SK-N-SH (cell line): ENCODE data around the gene WASF3.

Experiments
- CTCF ChIP-seq: fragments of 200-600 bp; sonication (generic); IDR thresholded peaks from 2 replicates; pipeline ENCODE4 v1.6.1; 2017; ENCODE audit warnings: antibody characterized with exemption, mild to moderate bottlenecking, moderate library complexity
- EZH2phosphoT487 ChIP-seq: fragments of 200-600 bp; sonication (generic); IDR thresholded peaks from 2 replicates; pipeline ENCODE4 v1.6.1; 2017; ENCODE audit warnings: low read depth, mixed run types, mild to moderate bottlenecking, antibody characterized with exemption, moderate library complexity, borderline replicate concordance
- GABPA ChIP-seq: IDR thresholded peaks from 2 replicates; pipeline ENCODE4 v1.4.0; 2012; ENCODE audit warnings: low read depth, mild to moderate bottlenecking
- RAD21 ChIP-seq: IDR thresholded peaks from 2 replicates; pipeline ENCODE4 v1.6.1; 2012; ENCODE audit warnings: mild to moderate bottlenecking, low read length
- RCOR1 ChIP-seq: fragments of 150-350 bp; IDR thresholded peaks from 2 replicates; pipeline ENCODE4 v1.6.1; 2017; ENCODE audit warnings: antibody characterized with exemption, low read length
- REST ChIP-seq: IDR thresholded peaks from 2 replicates; pipeline ENCODE4 v1.6.1; 2012; ENCODE audit warnings: mild to moderate bottlenecking, low read depth, low read length, moderate library complexity
- SIN3A ChIP-seq: IDR thresholded peaks from 2 replicates; pipeline ENCODE4 v1.6.1; 2012; ENCODE audit warnings: low read depth, mild to moderate bottlenecking, low read length, moderate library complexity, borderline replicate concordance
- SMC3 ChIP-seq: IDR thresholded peaks from 2 replicates; pipeline ENCODE4 v1.6.1; 2012; ENCODE audit warnings: low read depth, low read length, improper control_type of control experiment
- TF ChIP-seq, protein P1 (sequence below): IDR thresholded peaks from 2 replicates; pipeline ENCODE4; 2012
- TF ChIP-seq, protein P2 (sequence below): IDR thresholded peaks from 2 replicates; pipeline ENCODE4 v1.4.0; 2012; ENCODE audit warnings: low read depth, borderline replicate concordance

DNA sequence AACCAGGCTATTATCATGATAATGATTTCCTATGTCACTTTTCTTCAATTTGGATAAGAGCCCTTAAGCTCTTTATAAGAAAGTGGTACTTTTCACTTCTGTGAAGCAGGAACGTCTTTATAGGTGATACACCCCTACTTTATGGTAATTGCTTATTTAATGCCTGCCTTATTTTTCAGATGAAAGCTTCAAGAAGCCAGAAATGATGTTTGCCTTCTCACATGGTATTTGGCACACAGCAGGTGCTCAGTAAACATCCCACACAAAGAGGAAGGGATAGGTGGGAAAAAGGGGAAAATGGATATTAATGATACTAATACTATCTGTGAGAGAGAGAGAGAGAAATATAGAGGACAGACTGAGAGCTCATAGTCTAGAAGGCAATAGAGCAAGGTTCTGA lies 29.0 kb upstream of the WASF3 start:
- TF ChIP-seq CTCF (no peak), REST (no peak), SMC3 (no peak), EZH2phosphoT487 (no peak), GABPA (no peak), RCOR1 (no peak), RAD21 (no peak), SIN3A (no peak)
- TF ChIP-seq, protein P1, sequence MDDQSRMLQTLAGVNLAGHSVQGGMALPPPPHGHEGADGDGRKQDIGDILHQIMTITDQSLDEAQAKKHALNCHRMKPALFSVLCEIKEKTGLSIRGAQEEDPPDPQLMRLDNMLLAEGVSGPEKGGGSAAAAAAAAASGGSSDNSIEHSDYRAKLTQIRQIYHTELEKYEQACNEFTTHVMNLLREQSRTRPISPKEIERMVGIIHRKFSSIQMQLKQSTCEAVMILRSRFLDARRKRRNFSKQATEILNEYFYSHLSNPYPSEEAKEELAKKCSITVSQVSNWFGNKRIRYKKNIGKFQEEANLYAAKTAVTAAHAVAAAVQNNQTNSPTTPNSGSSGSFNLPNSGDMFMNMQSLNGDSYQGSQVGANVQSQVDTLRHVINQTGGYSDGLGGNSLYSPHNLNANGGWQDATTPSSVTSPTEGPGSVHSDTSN, result no peak
- TF ChIP-seq, protein P2, sequence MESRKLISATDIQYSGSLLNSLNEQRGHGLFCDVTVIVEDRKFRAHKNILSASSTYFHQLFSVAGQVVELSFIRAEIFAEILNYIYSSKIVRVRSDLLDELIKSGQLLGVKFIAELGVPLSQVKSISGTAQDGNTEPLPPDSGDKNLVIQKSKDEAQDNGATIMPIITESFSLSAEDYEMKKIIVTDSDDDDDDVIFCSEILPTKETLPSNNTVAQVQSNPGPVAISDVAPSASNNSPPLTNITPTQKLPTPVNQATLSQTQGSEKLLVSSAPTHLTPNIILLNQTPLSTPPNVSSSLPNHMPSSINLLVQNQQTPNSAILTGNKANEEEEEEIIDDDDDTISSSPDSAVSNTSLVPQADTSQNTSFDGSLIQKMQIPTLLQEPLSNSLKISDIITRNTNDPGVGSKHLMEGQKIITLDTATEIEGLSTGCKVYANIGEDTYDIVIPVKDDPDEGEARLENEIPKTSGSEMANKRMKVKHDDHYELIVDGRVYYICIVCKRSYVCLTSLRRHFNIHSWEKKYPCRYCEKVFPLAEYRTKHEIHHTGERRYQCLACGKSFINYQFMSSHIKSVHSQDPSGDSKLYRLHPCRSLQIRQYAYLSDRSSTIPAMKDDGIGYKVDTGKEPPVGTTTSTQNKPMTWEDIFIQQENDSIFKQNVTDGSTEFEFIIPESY, result no peak
